Activated naive CD4-positive, alpha-beta T cell treated with anti-CD3 and anti-CD28 coated beads, Interleukin-2, amount 10 ng/mL, durations not matched to agents 7 days and 5 days (primary cell): ENCODE data around the gene MICOS13.

ENCODE experiments used
- CTCF ChIA-PET: fragments of 350-600 bp; sonication (Branson Sonifier 250); formaldehyde crosslinking; loops from one replicate; lab custom pipeline; 2021; ENCODE audit warnings: antibody characterized with exemption; lab: Charles Lee
- DNase-seq: peaks from one replicate; pipeline ENCODE4 v3.0.0-alpha.2; 2020
- H3K27ac Mint-ChIP-seq: one replicate; pipeline ENCODE4 v1.8.0; 2021; ENCODE audit warnings: mild to moderate bottlenecking, moderate library complexity, mixed read lengths
- H3K27me3 Mint-ChIP-seq: one replicate; pipeline ENCODE4 v1.8.0; 2021; ENCODE audit warnings: mild to moderate bottlenecking, mixed read lengths
- H3K36me3 Mint-ChIP-seq: one replicate; pipeline ENCODE4 v1.8.0; 2021; ENCODE audit warnings: mixed read lengths
- H3K4me1 Mint-ChIP-seq: one replicate; pipeline ENCODE4 v1.8.0; 2021; ENCODE audit warnings: mixed read lengths
- H3K4me3 Mint-ChIP-seq: one replicate; pipeline ENCODE4 v1.8.0; 2021; ENCODE audit warnings: mild to moderate bottlenecking, moderate library complexity, mixed read lengths
- H3K9me3 Mint-ChIP-seq: one replicate; pipeline ENCODE4 v1.8.0; 2021; ENCODE audit warnings: mixed read lengths

Gene MICOS13

GRCh38 chr19:5676105-5676771 lies 4.1 kb downstream of the MICOS13 start:
- no peak for DNase-seq
- peaks cover 19% of the 10 kb centered on the region for H3K36me3 Mint-ChIP-seq
- CTCF ChIA-PET, result no interaction called here
- H3K4me3 Mint-ChIP-seq, result no peak overlapping the region
- peak overlapping the region; percentile 45 for H3K27ac Mint-ChIP-seq
- H3K27me3 Mint-ChIP-seq, result peaks cover 7% of the 10 kb centered on the region
- H3K9me3 Mint-ChIP-seq, result no peaks in the 10 kb centered on the region
- H3K4me1 Mint-ChIP-seq, result peaks cover 14% of the 10 kb centered on the region

- Mint-ChIP-seq H3K4me1 (peaks cover 8% of the 10 kb centered on the region), H3K36me3 (peaks cover 20% of the 10 kb centered on the region), H3K4me3 (no peak overlapping the region), H3K9me3 (no peaks in the 10 kb centered on the region), H3K27me3 (no peaks in the 10 kb centered on the region), H3K27ac (no peak overlapping the region)
- DNase-seq, result no peak
- CTCF ChIA-PET, result no interaction called here
Measured at GRCh38 chr19:5674714-5675113, 5.6 kb downstream of the MICOS13 start.

GRCh38 chr19:5673752-5674151 lies 6.6 kb downstream of the MICOS13 start:
- H3K36me3 Mint-ChIP-seq, result peaks cover 23% of the 10 kb centered on the region
- no peaks in the 10 kb centered on the region for H3K27me3 Mint-ChIP-seq
- H3K9me3 Mint-ChIP-seq, result no peaks in the 10 kb centered on the region
- no peak for DNase-seq
- peaks cover 2% of the 10 kb centered on the region for H3K4me1 Mint-ChIP-seq
- CTCF ChIA-PET, result no interaction called here
- no peak overlapping the region for H3K27ac Mint-ChIP-seq
- no peak overlapping the region for H3K4me3 Mint-ChIP-seq

- no peaks in the 10 kb centered on the region for H3K9me3 Mint-ChIP-seq
- H3K27ac Mint-ChIP-seq, result no peak overlapping the region
- no peak for DNase-seq
- peaks cover 2% of the 10 kb centered on the region for H3K4me1 Mint-ChIP-seq
- CTCF ChIA-PET, result no interaction called here
- H3K4me3 Mint-ChIP-seq, result no peak overlapping the region
- H3K36me3 Mint-ChIP-seq, result peaks cover 26% of the 10 kb centered on the region
- H3K27me3 Mint-ChIP-seq, result no peaks in the 10 kb centered on the region
Measured at GRCh38 chr19:5672708-5673459, 7.4 kb downstream of the MICOS13 start.

- no peak for DNase-seq
- no peaks in the 10 kb centered on the region for H3K9me3 Mint-ChIP-seq
- H3K36me3 Mint-ChIP-seq, result peaks cover 37% of the 10 kb centered on the region
- H3K27ac Mint-ChIP-seq, result no peak overlapping the region
- no peak overlapping the region for H3K4me3 Mint-ChIP-seq
- peaks cover 2% of the 10 kb centered on the region for H3K4me1 Mint-ChIP-seq
- CTCF ChIA-PET, result no interaction called here
- no peaks in the 10 kb centered on the region for H3K27me3 Mint-ChIP-seq
Measured at GRCh38 chr19:5671600-5671999, 8.7 kb downstream of the MICOS13 start.

GRCh38 chr19:5669212-5669611 lies 11.1 kb downstream of the MICOS13 start:
- Mint-ChIP-seq H3K4me3 (no peak overlapping the region), H3K27ac (no peak overlapping the region), H3K27me3 (no peaks in the 10 kb centered on the region), H3K9me3 (no peaks in the 10 kb centered on the region), H3K36me3 (peaks cover 55% of the 10 kb centered on the region), H3K4me1 (peaks cover 2% of the 10 kb centered on the region)
- CTCF ChIA-PET, result no interaction called here
- no peak for DNase-seq

- peaks cover 54% of the 10 kb centered on the region for H3K36me3 Mint-ChIP-seq
- no peaks in the 10 kb centered on the region for H3K9me3 Mint-ChIP-seq
- CTCF ChIA-PET, result no interaction called here
- peaks cover 2% of the 10 kb centered on the region for H3K4me1 Mint-ChIP-seq
- no peak overlapping the region for H3K27ac Mint-ChIP-seq
- H3K27me3 Mint-ChIP-seq, result no peaks in the 10 kb centered on the region
- H3K4me3 Mint-ChIP-seq, result no peak overlapping the region
- DNase-seq, result no peak
Measured at GRCh38 chr19:5667751-5668271, 12.5 kb downstream of the MICOS13 start.

- no peak for DNase-seq
- Mint-ChIP-seq H3K36me3 (peaks cover 55% of the 10 kb centered on the region), H3K27ac (no peak overlapping the region), H3K27me3 (no peaks in the 10 kb centered on the region), H3K9me3 (no peaks in the 10 kb centered on the region), H3K4me1 (peaks cover 2% of the 10 kb centered on the region), H3K4me3 (no peak overlapping the region)
- CTCF ChIA-PET, result no interaction called here
Measured at GRCh38 chr19:5666921-5667610, 13.2 kb downstream of the MICOS13 start.

- CTCF ChIA-PET, result no interaction called here
- Mint-ChIP-seq H3K9me3 (no peaks in the 10 kb centered on the region), H3K4me3 (no peak overlapping the region), H3K4me1 (peaks cover 2% of the 10 kb centered on the region), H3K27ac (peak overlapping the region; percentile 42), H3K36me3 (peaks cover 56% of the 10 kb centered on the region), H3K27me3 (no peaks in the 10 kb centered on the region)
- DNase-seq, result no peak
Measured at GRCh38 chr19:5665781-5666513, 14.4 kb downstream of the MICOS13 start.

GRCh38 chr19:5664515-5664914 lies 15.8 kb downstream of the MICOS13 start:
- Mint-ChIP-seq H3K36me3 (peaks cover 57% of the 10 kb centered on the region), H3K27ac (no peak overlapping the region), H3K9me3 (no peaks in the 10 kb centered on the region)

GRCh38 chr19:5663904-5664303 lies 16.4 kb downstream of the MICOS13 start:
- H3K27ac Mint-ChIP-seq, result no peak overlapping the region
- no peaks in the 10 kb centered on the region for H3K27me3 Mint-ChIP-seq
- H3K4me1 Mint-ChIP-seq, result no peaks in the 10 kb centered on the region
- CTCF ChIA-PET, result no interaction called here
- no peak overlapping the region for H3K4me3 Mint-ChIP-seq
- no peaks in the 10 kb centered on the region for H3K9me3 Mint-ChIP-seq
- DNase-seq, result no peak
- H3K36me3 Mint-ChIP-seq, result peaks cover 60% of the 10 kb centered on the region

More at GRCh38 chr19:5664515-5664914, 15.8 kb downstream of the MICOS13 start:
- Mint-ChIP-seq H3K4me3 (no peak overlapping the region), H3K27me3 (no peaks in the 10 kb centered on the region), H3K4me1 (no peaks in the 10 kb centered on the region)
- CTCF ChIA-PET, result no interaction called here
- no peak for DNase-seq

- CTCF ChIA-PET, result interaction anchor here (1.1 kb wide), 1 partner anchor 28 kb away, joined by 3 read pairs; the partner anchor contains the start of gene RPL36
- Mint-ChIP-seq H3K4me3 (no peak overlapping the region), H3K36me3 (peaks cover 56% of the 10 kb centered on the region)
Measured at GRCh38 chr19:5661483-5661882, 18.8 kb downstream of the MICOS13 start.

GRCh38 chr19:5655412-5655811 lies 24.9 kb downstream of the MICOS13 start:
- Mint-ChIP-seq H3K9me3 (no peaks in the 10 kb centered on the region), H3K4me1 (no peaks in the 10 kb centered on the region), H3K27me3 (no peaks in the 10 kb centered on the region), H3K36me3 (peaks cover 58% of the 10 kb centered on the region), H3K4me3 (no peak overlapping the region), H3K27ac (no peak overlapping the region)
- CTCF ChIA-PET, result no interaction called here
- DNase-seq, result no peak

More at GRCh38 chr19:5661483-5661882, 18.8 kb downstream of the MICOS13 start:
- DNase-seq, result no peak
- Mint-ChIP-seq H3K27me3 (no peaks in the 10 kb centered on the region), H3K4me1 (no peaks in the 10 kb centered on the region), H3K9me3 (no peaks in the 10 kb centered on the region), H3K27ac (no peak overlapping the region)

GRCh38 chr19:5654931-5655330 lies 25.4 kb downstream of the MICOS13 start:
- Mint-ChIP-seq H3K4me1 (no peaks in the 10 kb centered on the region), H3K4me3 (no peak overlapping the region), H3K27ac (no peak overlapping the region), H3K9me3 (no peaks in the 10 kb centered on the region), H3K36me3 (peaks cover 61% of the 10 kb centered on the region), H3K27me3 (no peaks in the 10 kb centered on the region)
- CTCF ChIA-PET, result no interaction called here
- DNase-seq, result no peak
